Brain microvascular endothelial cell (primary cell): ENCODE measurements around the gene SRBD1.

Experiments
- DNase-seq: peaks from one replicate; pipeline ENCODE4 v3.0.0-alpha.2; 2020
- H3K27ac ChIP-seq: fragments of 250-450 bp; sonication (Bioruptor Pico); 2 replicates; pipeline ENCODE4 v1.5.1; 2020; ENCODE audit warnings: mild to moderate bottlenecking, moderate library complexity
- H3K27me3 ChIP-seq: fragments of 250-450 bp; sonication (Bioruptor Pico); replicated peaks from 2 replicates; pipeline ENCODE4 v1.5.1; 2020; ENCODE audit warnings: mild to moderate bottlenecking
- H3K36me3 ChIP-seq: fragments of 250-450 bp; sonication (Bioruptor Pico); replicated peaks from 2 replicates; pipeline ENCODE4 v1.5.1; 2020; ENCODE audit warnings: mild to moderate bottlenecking
- H3K4me3 ChIP-seq: 2 replicates; pipeline ENCODE4 v1.5.1; 2011; ENCODE audit warnings: low read depth, mild to moderate bottlenecking, control low read depth, low read length, moderate library complexity
- CTCF ChIP-seq: IDR thresholded peaks from 2 replicates; pipeline ENCODE4 v1.5.1; 2011; ENCODE audit warnings: low read depth, mild to moderate bottlenecking, moderate library complexity, low read length, control low read depth, inconsistent platforms; ENCODE audit errors: missing control alignments
- in situ Hi-C: cut with HindIII; loops from 2 replicates; pipeline ENCODE4 v1.10.0; 2017; ENCODE audit warnings: low sequenced_read_pairs, low pct_ligation_motif_present

The SRBD1 gene

GRCh38 chr2:45403036-45403435, 208.0 kb downstream of the SRBD1 start:
- in situ Hi-C loops: no loop called here
- DNase-seq: no peak
- Histone ChIP-seq H3K4me3 (no peak overlapping the region), H3K36me3 (no peaks in the 10 kb centered on the region), H3K27me3 (no peaks in the 10 kb centered on the region), H3K27ac (no peak overlapping the region)
- no peak for TF ChIP-seq CTCF

GRCh38 chr2:45401431-45401922, 209.6 kb downstream of the SRBD1 start:
- H3K27ac ChIP-seq: no peak overlapping the region
- no peak overlapping the region for H3K4me3 ChIP-seq
- H3K27me3 ChIP-seq: no peaks in the 10 kb centered on the region
- DNase-seq: no peak
- no peak for TF ChIP-seq CTCF
- in situ Hi-C loops: no loop called here
- H3K36me3 ChIP-seq: no peaks in the 10 kb centered on the region

- no peak for DNase-seq
- TF ChIP-seq CTCF: no peak
- no peaks in the 10 kb centered on the region for H3K27me3 ChIP-seq
- H3K4me3 ChIP-seq: no peak overlapping the region
- H3K27ac ChIP-seq: no peak overlapping the region
- in situ Hi-C loops: no loop called here
- no peaks in the 10 kb centered on the region for H3K36me3 ChIP-seq
Observed at GRCh38 chr2:45399040-45399784, 211.9 kb downstream of the SRBD1 start.

- no peak for DNase-seq
- no peaks in the 10 kb centered on the region for H3K27me3 ChIP-seq
- H3K4me3 ChIP-seq: no peak overlapping the region
- TF ChIP-seq CTCF: no peak
- no peak overlapping the region for H3K27ac ChIP-seq
- in situ Hi-C loops: no loop called here
- no peaks in the 10 kb centered on the region for H3K36me3 ChIP-seq
Observed at GRCh38 chr2:45397292-45397691, 213.8 kb downstream of the SRBD1 start.

- Histone ChIP-seq H3K4me3 (no peak overlapping the region), H3K36me3 (no peaks in the 10 kb centered on the region), H3K27me3 (no peaks in the 10 kb centered on the region), H3K27ac (no peak overlapping the region)
- TF ChIP-seq CTCF: no peak
- in situ Hi-C loops: no loop called here
- DNase-seq: no peak
Observed at GRCh38 chr2:45396671-45397070, 214.4 kb downstream of the SRBD1 start.

- Histone ChIP-seq H3K4me3 (no peak overlapping the region), H3K27ac (no peak overlapping the region), H3K27me3 (no peaks in the 10 kb centered on the region), H3K36me3 (no peaks in the 10 kb centered on the region)
- in situ Hi-C loops: no loop called here
- no peak for DNase-seq
- no peak for TF ChIP-seq CTCF
Observed at GRCh38 chr2:45394842-45395241, 216.2 kb downstream of the SRBD1 start.
